IgD-negative memory B cell (primary cell): ENCODE results near the gene CLEC2B. TPM values are rescaled to one million over a fixed set of nuclear protein-coding genes. Genes with fewer than 3 reads are reported as not detected.

Source experiments
- H3K27ac Mint-ChIP-seq, 3 donors: one replicate each; pipeline ENCODE4 v1.8.0; 2020 to 2022; ENCODE audit warnings: mild to moderate bottlenecking in 3 of 3, mixed read lengths in 3 of 3, moderate library complexity in 1 of 3
- H3K27me3 Mint-ChIP-seq: one replicate; pipeline ENCODE4 v1.8.0; 2021; ENCODE audit warnings: mixed read lengths
- H3K36me3 Mint-ChIP-seq: one replicate; pipeline ENCODE4 v1.8.0; 2020; ENCODE audit warnings: mild to moderate bottlenecking, mixed read lengths
- H3K4me1 Mint-ChIP-seq, 3 donors: one replicate each; pipeline ENCODE4 v1.8.0; 2020 to 2022; ENCODE audit warnings: mixed read lengths in 3 of 3, mild to moderate bottlenecking in 1 of 3
- H3K4me3 Mint-ChIP-seq, 4 donors: one replicate each; pipeline ENCODE4 v1.8.0; 2020 to 2022; ENCODE audit warnings: mild to moderate bottlenecking in 4 of 4, mixed read lengths in 4 of 4, moderate library complexity in 3 of 4
- H3K9me3 Mint-ChIP-seq, 3 donors: one replicate each; pipeline ENCODE4 v1.8.0; 2020 to 2021; ENCODE audit warnings: mixed read lengths in 3 of 3, mild to moderate bottlenecking in 1 of 3
- polyA plus RNA-seq: library from polyadenylated mRNA; unstranded; fragments of 300-500 nt; fragmentation: Illumina TruSeq; gene quantifications from one replicate; pipeline ENCODE4 v1.2.3, GENCODE V29; 2021

Gene CLEC2B
- polyA plus RNA-seq, 1 donor from 2014 or later: 11.4 TPM

- Mint-ChIP-seq H3K27me3 (peaks cover 18% of the 10 kb centered on the region), H3K4me3 (no peak overlapping the region), H3K9me3 (peaks cover 0 to 1% (median 0%) of the 10 kb centered on the region in 3 donors), H3K4me1 (peaks cover 0 to 2% (median 0%) of the 10 kb centered on the region in 3 donors), H3K27ac (no peak overlapping the region), H3K36me3 (peaks cover 2% of the 10 kb centered on the region)
Measured at GRCh38 chr12:9851927-9852326, 17.2 kb downstream of the CLEC2B start.

GRCh38 chr12:9851050-9851449 is 18.1 kb downstream of the CLEC2B start:
- peaks cover 0 to 1% (median 0%) of the 10 kb centered on the region in 3 donors for H3K9me3 Mint-ChIP-seq
- peaks cover 2% of the 10 kb centered on the region for H3K36me3 Mint-ChIP-seq
- H3K27ac Mint-ChIP-seq: no peak overlapping the region
- peaks cover 20% of the 10 kb centered on the region for H3K27me3 Mint-ChIP-seq
- H3K4me1 Mint-ChIP-seq: peaks cover 0 to 2% (median 0%) of the 10 kb centered on the region in 3 donors
- H3K4me3 Mint-ChIP-seq: no peak overlapping the region

GRCh38 chr12:9848899-9849298 is 20.3 kb downstream of the CLEC2B start:
- H3K27ac Mint-ChIP-seq: no peak overlapping the region
- no peaks in the 10 kb centered on the region for H3K4me1 Mint-ChIP-seq
- peaks cover 16% of the 10 kb centered on the region for H3K27me3 Mint-ChIP-seq
- peaks cover 0 to 1% (median 0%) of the 10 kb centered on the region in 3 donors for H3K9me3 Mint-ChIP-seq
- no peaks in the 10 kb centered on the region for H3K36me3 Mint-ChIP-seq
- no peak overlapping the region for H3K4me3 Mint-ChIP-seq

GRCh38 chr12:9843407-9843806 is 25.7 kb downstream of the CLEC2B start:
- Mint-ChIP-seq H3K27ac (no peak overlapping the region), H3K9me3 (peaks cover 0 to 1% (median 0%) of the 10 kb centered on the region in 3 donors), H3K36me3 (no peaks in the 10 kb centered on the region), H3K27me3 (peaks cover 5% of the 10 kb centered on the region), H3K4me3 (no peak overlapping the region), H3K4me1 (no peaks in the 10 kb centered on the region)

GRCh38 chr12:9831720-9832119 is 37.4 kb downstream of the CLEC2B start:
- Mint-ChIP-seq H3K27me3 (peaks cover 3% of the 10 kb centered on the region), H3K4me1 (no peaks in the 10 kb centered on the region), H3K4me3 (no peak overlapping the region), H3K9me3 (peaks cover 0 to 1% (median 0%) of the 10 kb centered on the region in 3 donors), H3K27ac (no peak overlapping the region), H3K36me3 (peaks cover 1% of the 10 kb centered on the region)

- Mint-ChIP-seq H3K4me1 (no peaks in the 10 kb centered on the region), H3K27me3 (peaks cover 7% of the 10 kb centered on the region), H3K4me3 (no peak overlapping the region), H3K36me3 (peaks cover 1% of the 10 kb centered on the region), H3K27ac (no peak overlapping the region), H3K9me3 (peaks cover 0 to 4% (median 4%) of the 10 kb centered on the region in 3 donors)
Measured at GRCh38 chr12:9829982-9830381, 39.2 kb downstream of the CLEC2B start.

- peaks cover 0 to 4% (median 4%) of the 10 kb centered on the region in 3 donors for H3K9me3 Mint-ChIP-seq
- H3K36me3 Mint-ChIP-seq: peaks cover 1% of the 10 kb centered on the region
- no peaks in the 10 kb centered on the region for H3K4me1 Mint-ChIP-seq
- H3K4me3 Mint-ChIP-seq: no peak overlapping the region
- H3K27me3 Mint-ChIP-seq: peaks cover 7% of the 10 kb centered on the region
- H3K27ac Mint-ChIP-seq: no peak overlapping the region
Measured at GRCh38 chr12:9829483-9829882, 39.7 kb downstream of the CLEC2B start.

- Mint-ChIP-seq H3K27me3 (peaks cover 20% of the 10 kb centered on the region), H3K4me3 (no peak within 1 kb of the TSS), H3K27ac (no peak within 1 kb of the TSS), H3K4me1 (no peaks in the 10 kb centered on the region), H3K36me3 (peaks cover 5% of the 10 kb centered on the region), H3K9me3 (peaks cover 0 to 4% (median 3%) of the 10 kb centered on the region in 3 donors)
Measured at GRCh38 chr12:9827209-9827888, 41.8 kb downstream of the CLEC2B start, which contains the start of gene KLRF1. Gene KLRF1, plus strand, starts transcription at chr12:9827481. Its CDS starts 64 bp downstream, at chr12:9827545.

- H3K4me1 Mint-ChIP-seq: no peaks in the 10 kb centered on the region
- no peak overlapping the region for H3K4me3 Mint-ChIP-seq
- H3K27ac Mint-ChIP-seq: no peak overlapping the region
- H3K36me3 Mint-ChIP-seq: peaks cover 5% of the 10 kb centered on the region
- peaks cover 40% of the 10 kb centered on the region for H3K27me3 Mint-ChIP-seq
- H3K9me3 Mint-ChIP-seq: no peaks in the 10 kb centered on the region
Measured at GRCh38 chr12:9820281-9820930, 48.7 kb downstream of the CLEC2B start.

- Mint-ChIP-seq H3K4me3 (peak overlapping the region in 3 of 4 donors; percentile 63 to 83 (median 75)), H3K27ac (no peak overlapping the region), H3K9me3 (no peaks in the 10 kb centered on the region), H3K27me3 (peaks cover 47% of the 10 kb centered on the region), H3K4me1 (peaks cover 5 to 16% (median 14%) of the 10 kb centered on the region in 3 donors), H3K36me3 (no peaks in the 10 kb centered on the region)
Measured at GRCh38 chr12:9813821-9814798, 55.0 kb downstream of the CLEC2B start.

GRCh38 chr12:9811621-9812020 is 57.5 kb downstream of the CLEC2B start:
- no peak overlapping the region for H3K27ac Mint-ChIP-seq
- peaks cover 37% of the 10 kb centered on the region for H3K27me3 Mint-ChIP-seq
- H3K4me1 Mint-ChIP-seq: peaks cover 5 to 16% (median 14%) of the 10 kb centered on the region in 3 donors
- H3K4me3 Mint-ChIP-seq: peak overlapping the region in 1 of 4 donors; percentile 43
- no peaks in the 10 kb centered on the region for H3K9me3 Mint-ChIP-seq
- H3K36me3 Mint-ChIP-seq: no peaks in the 10 kb centered on the region

- Mint-ChIP-seq H3K27me3 (peaks cover 30% of the 10 kb centered on the region), H3K4me3 (no peak overlapping the region), H3K36me3 (no peaks in the 10 kb centered on the region), H3K27ac (no peak overlapping the region), H3K9me3 (no peaks in the 10 kb centered on the region), H3K4me1 (peaks cover 5 to 16% (median 14%) of the 10 kb centered on the region in 3 donors)
Measured at GRCh38 chr12:9810671-9811070, 58.5 kb downstream of the CLEC2B start.

- H3K4me3 Mint-ChIP-seq: no peak overlapping the region
- H3K27me3 Mint-ChIP-seq: peaks cover 29% of the 10 kb centered on the region
- no peaks in the 10 kb centered on the region for H3K9me3 Mint-ChIP-seq
Measured at GRCh38 chr12:9809866-9810265, 59.3 kb downstream of the CLEC2B start.

GRCh38 chr12:9809338-9809737 is 59.8 kb downstream of the CLEC2B start:
- peaks cover 5 to 16% (median 14%) of the 10 kb centered on the region in 3 donors for H3K4me1 Mint-ChIP-seq
- H3K36me3 Mint-ChIP-seq: no peaks in the 10 kb centered on the region
- no peak overlapping the region for H3K27ac Mint-ChIP-seq
- no peak overlapping the region for H3K4me3 Mint-ChIP-seq
- peaks cover 31% of the 10 kb centered on the region for H3K27me3 Mint-ChIP-seq
- H3K9me3 Mint-ChIP-seq: no peaks in the 10 kb centered on the region

More at GRCh38 chr12:9809866-9810265, 59.3 kb downstream of the CLEC2B start:
- no peak overlapping the region for H3K27ac Mint-ChIP-seq
- H3K36me3 Mint-ChIP-seq: no peaks in the 10 kb centered on the region
- peaks cover 5 to 16% (median 14%) of the 10 kb centered on the region in 3 donors for H3K4me1 Mint-ChIP-seq
